ENCODE measurements around the gene TNNT1. TPM values are rescaled to one million over a fixed set of nuclear protein-coding genes. Genes with fewer than 3 reads are reported as not detected.
A peak's percentile ranks its signal among the peaks of the same experiment; 100 is the strongest.

The TNNT1 gene
- polyA plus RNA-seq, 1 of the 3 experiments (the other 2 are of a cell fraction), result 39.5 TPM

- TF ChIP-seq FOXM1 (IDR thresholded peaks at IDR 0.05; ENCODE audit: low read depth) (no peak), USF1 (IDR thresholded peaks at IDR 0.05; ENCODE audit: borderline replicate concordance, low read depth) (no peak), TEAD4 (IDR thresholded peaks at IDR 0.05; ENCODE audit: borderline replicate concordance, insufficient read depth) (no peak), POLR2AphosphoS5 (IDR thresholded peaks at IDR 0.05; ENCODE audit: low read depth, low read length) (no peak), YY1 (IDR thresholded peaks at IDR 0.05; ENCODE audit: low read depth) (no peak), SIN3A (IDR thresholded peaks at IDR 0.05; ENCODE audit: borderline replicate concordance, low read depth, low read length) (no peak), CTCF (IDR thresholded peaks at IDR 0.05) (no peak), RXRA (IDR thresholded peaks at IDR 0.05; ENCODE audit: borderline replicate concordance, low read depth) (no peak), IRF3 (IDR thresholded peaks at IDR 0.05; ENCODE audit: low read depth, low read length) (no peak)
Measured at GRCh38 chr19:55112246-55112776, 36.7 kb downstream of the TNNT1 start (continued).

- H3K9ac ChIP-seq, result no peak overlapping the region
- DNase-seq, result peak; percentile 9
- no peak overlapping the region for H2AFZ ChIP-seq (ENCODE audit: low read depth)
- H3F3A ChIP-seq (replicated peaks; ENCODE audit: insufficient read depth), result peaks cover 1% of the 10 kb centered on the region
- no peak overlapping the region for H3K4me2 ChIP-seq
- H3K9me3 ChIP-seq, result no peaks in the 10 kb centered on the region
- peaks cover 9 to 24% of the 10 kb centered on the region in 2 experiments; a peak in 3 of 4 replicates for H3K4me1 ChIP-seq (ENCODE audit: control insufficient read depth in 1 of 2, insufficient read depth in 2 of 2, low read depth in 1 of 2, low read length in 1 of 2)
- H3K79me2 ChIP-seq (ENCODE audit: insufficient read depth), result peaks cover 77% of the 10 kb centered on the region
- no peak for TF ChIP-seq JUND (IDR thresholded peaks at IDR 0.05)
- H3K27me3 ChIP-seq (ENCODE audit: insufficient read depth), result no peaks in the 10 kb centered on the region
- H3K36me3 ChIP-seq (replicated peaks in 1 of 2; ENCODE audit: control insufficient read depth in 1 of 2, insufficient read depth in 2 of 2, low read length in 1 of 2), result peaks cover 3 to 13% of the 10 kb centered on the region in 2 experiments
- WGBS (ENCODE audit: low lambda C conversion rate), result 94% methylated on average over 21 of the region's 21 CpGs
- peaks cover 59% of the 10 kb centered on the region for H4K20me1 ChIP-seq (ENCODE audit: insufficient read depth)
- ChIA-PET CTCF (interaction anchor here (1.0 kb wide), 2 partner anchors 14 to 22 kb away, joined by 4 to 5 read pairs; no protein-coding TSS in a partner anchor), POLR2A (no interaction called here)
- H3K27ac ChIP-seq (ENCODE audit: low read depth in 2 of 2, low read length in 1 of 2), result no peak overlapping the region
- H3K9me2 ChIP-seq, result no peaks in the 10 kb centered on the region
- no peak overlapping the region for H3K4me3 ChIP-seq (ENCODE audit: low read depth in 2 of 2, low read length in 1 of 2)
Measured at GRCh38 chr19:55111238-55111831, 37.7 kb downstream of the TNNT1 start.
